HL-60 (cell line): ENCODE measurements around the gene USH1C.

Source experiments
- CTCF ChIP-seq: IDR thresholded peaks from one replicate; pipeline ENCODE4 v1.5.1; 2011; ENCODE audit warnings: low read length, control low read depth, inconsistent platforms; ENCODE audit not compliant: insufficient read depth
- POLR2AphosphoS5 ChIP-seq: IDR thresholded peaks from 2 replicates; pipeline ENCODE4 v1.6.1; 2012; ENCODE audit warnings: low read depth
- SPI1 ChIP-seq: IDR thresholded peaks from 2 replicates; pipeline ENCODE4 v1.6.1; 2012; ENCODE audit warnings: low read depth, mild to moderate bottlenecking, borderline replicate concordance

DNA sequence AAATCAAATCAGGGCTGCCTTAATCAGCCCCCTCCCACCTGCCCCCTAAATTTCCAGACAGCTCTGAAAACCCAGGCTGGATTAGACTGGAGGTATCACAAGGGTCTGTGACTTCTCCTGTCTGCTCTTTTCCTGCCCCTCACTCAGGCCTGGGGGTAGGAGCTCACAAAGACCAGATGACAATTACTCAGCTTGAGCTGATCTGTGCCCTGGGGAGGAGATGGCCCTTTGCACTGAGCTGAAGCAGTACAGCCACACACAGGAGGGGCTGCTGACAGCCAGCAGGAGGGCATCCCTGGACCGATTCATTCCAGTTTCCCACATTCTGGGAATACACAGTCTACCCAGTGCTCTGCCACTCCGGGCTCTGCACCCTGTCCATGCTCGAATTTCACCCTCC lies 71.7 kb downstream of the USH1C start:
- no peak for TF ChIP-seq POLR2AphosphoS5
- no peak for TF ChIP-seq CTCF
- TF ChIP-seq SPI1 = no peak
